ENCODE measurements around the gene MPPED2. TPM values are rescaled to one million over a fixed set of nuclear protein-coding genes. Genes with fewer than 3 reads are reported as not detected.

Gene MPPED2
- total RNA-seq, 4 donors from 2014 or later = 1.1 to 2.0 (median 1.9) TPM; not detected in 1

DNA sequence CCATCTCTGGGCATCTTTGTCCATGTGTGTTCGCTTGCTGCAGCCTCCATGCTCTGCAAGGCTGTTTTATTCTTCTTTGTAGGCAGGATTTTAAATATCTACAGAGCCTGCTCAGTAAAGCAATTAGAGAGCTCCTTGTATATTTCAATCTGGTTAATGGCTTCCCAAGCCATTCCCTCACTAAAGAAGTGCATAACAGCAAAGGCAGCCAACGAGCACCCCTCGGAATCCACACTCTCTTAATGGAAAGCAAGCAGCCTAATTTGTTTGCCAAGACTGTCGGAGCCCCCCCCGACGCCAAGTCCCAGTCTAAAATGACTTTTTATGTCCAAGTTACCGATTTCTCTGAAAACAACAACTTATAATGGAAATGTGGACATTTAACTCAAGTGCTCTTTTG, 139.6 kb downstream of the MPPED2 start:
- H3K4me1 ChIP-seq = no peaks in the 10 kb centered on the region
- TF ChIP-seq CTCF (IDR thresholded peaks at IDR 0.05) (no peak), EP300 (IDR thresholded peaks at IDR 0.05) (no peak), POLR2AphosphoS5 (IDR thresholded peaks at IDR 0.05) (no peak), POLR2A (IDR thresholded peaks at IDR 0.05) (no peak)
- no peaks in the 10 kb centered on the region for H3K27me3 ChIP-seq
- no peak overlapping the region for H3K4me3 ChIP-seq
- WGBS = 76% methylated on average over 7 of the region's 7 CpGs
- H3K27ac ChIP-seq = no peak overlapping the region
- no peaks in the 10 kb centered on the region for H3K36me3 ChIP-seq
- H3K9me3 ChIP-seq = no peaks in the 10 kb centered on the region
- DNase-seq (ENCODE audit: low spot score in 2 of 2) = no peak

DNA sequence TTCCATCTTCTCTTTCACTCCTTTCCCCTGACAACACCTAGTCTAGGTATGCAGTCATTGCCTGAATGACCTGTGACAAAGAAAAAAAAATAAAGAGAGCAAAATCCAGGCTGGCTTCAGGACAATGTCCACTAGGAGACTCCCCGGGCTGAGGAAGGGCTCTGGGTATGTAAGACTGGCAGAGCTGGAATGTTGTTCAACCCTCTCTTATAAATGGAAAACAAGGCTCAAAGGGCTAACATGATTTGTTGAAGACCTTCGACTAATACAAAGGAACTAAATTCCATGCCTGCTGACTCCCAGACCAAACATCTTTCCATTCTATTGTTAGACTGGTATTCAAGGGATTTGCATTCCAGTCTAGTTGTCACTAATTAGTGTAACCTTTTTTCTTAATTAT, 141.1 kb downstream of the MPPED2 start:
- Histone ChIP-seq H3K27me3 (no peaks in the 10 kb centered on the region), H3K4me1 (no peaks in the 10 kb centered on the region), H3K9me3 (no peaks in the 10 kb centered on the region), H3K27ac (no peak overlapping the region), H3K36me3 (no peaks in the 10 kb centered on the region), H3K4me3 (no peak overlapping the region)
- TF ChIP-seq POLR2A (IDR thresholded peaks at IDR 0.05) (no peak), EP300 (IDR thresholded peaks at IDR 0.05) (no peak), CTCF (IDR thresholded peaks at IDR 0.05) (no peak)
- DNase-seq (ENCODE audit: low spot score in 2 of 2) = no peak
- 79% methylated on average over 2 of the region's 2 CpGs for WGBS

GRCh38 chr11:30440510-30440909, 145.6 kb downstream of the MPPED2 start:
- no peaks in the 10 kb centered on the region for H3K9me3 ChIP-seq
- H3K27ac ChIP-seq = no peak overlapping the region
- no peak overlapping the region for H3K4me3 ChIP-seq
- no peaks in the 10 kb centered on the region for H3K27me3 ChIP-seq
- DNase-seq (ENCODE audit: low spot score in 2 of 2) = no peak
- H3K36me3 ChIP-seq = no peaks in the 10 kb centered on the region
- H3K4me1 ChIP-seq = no peaks in the 10 kb centered on the region
- 84% methylated on average over 4 of the region's 4 CpGs for WGBS
- TF ChIP-seq EP300 (IDR thresholded peaks at IDR 0.05) (no peak), POLR2A (IDR thresholded peaks at IDR 0.05) (no peak), POLR2AphosphoS5 (IDR thresholded peaks at IDR 0.05) (no peak)

DNA sequence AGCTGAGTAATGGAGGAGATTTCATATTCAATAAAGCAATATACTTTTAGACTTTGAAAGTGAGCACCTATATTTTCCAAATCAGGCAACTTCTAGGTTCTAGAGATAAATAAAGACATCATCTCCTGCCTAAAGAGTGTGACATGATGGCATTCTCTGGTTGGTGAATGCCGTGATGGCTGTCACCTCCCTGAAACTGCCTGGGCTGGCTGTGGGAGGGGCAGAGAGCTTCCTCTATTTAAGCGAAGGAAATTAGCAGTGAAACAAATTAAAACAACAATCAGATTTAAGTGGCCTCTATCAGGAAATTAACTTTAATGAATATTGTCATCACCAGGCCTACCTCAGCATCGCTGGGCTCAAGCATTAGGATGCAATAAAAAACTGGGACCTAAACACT, 149.4 kb downstream of the MPPED2 start:
- H3K27me3 ChIP-seq = no peaks in the 10 kb centered on the region

DNA sequence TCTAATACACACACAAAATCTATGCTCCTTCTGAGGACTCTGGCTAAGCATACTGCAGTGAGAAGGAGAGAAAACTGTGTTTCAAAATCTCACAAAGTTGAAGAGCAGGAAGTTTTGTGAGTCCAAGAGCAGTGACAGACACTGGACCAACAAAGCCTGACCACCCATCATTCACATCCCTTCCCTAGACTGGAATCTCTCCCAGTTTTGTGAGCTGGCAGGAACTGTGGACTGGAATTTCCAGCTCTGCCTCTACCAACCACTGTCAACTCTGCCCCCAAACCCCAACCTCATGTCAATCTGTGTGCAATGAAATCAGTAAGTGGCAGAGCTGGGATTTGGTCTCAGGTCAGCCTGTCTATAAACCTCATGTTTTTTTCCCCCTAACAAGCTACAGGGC, 150.7 kb downstream of the MPPED2 start:
- Histone ChIP-seq H3K27ac (no peak overlapping the region), H3K4me1 (no peaks in the 10 kb centered on the region), H3K9me3 (no peaks in the 10 kb centered on the region), H3K36me3 (no peaks in the 10 kb centered on the region), H3K27me3 (no peaks in the 10 kb centered on the region), H3K4me3 (no peak overlapping the region)
- DNase-seq (ENCODE audit: low spot score in 2 of 2) = no peak
- TF ChIP-seq POLR2AphosphoS5 (IDR thresholded peaks at IDR 0.05) (no peak), EP300 (IDR thresholded peaks at IDR 0.05) (no peak), POLR2A (IDR thresholded peaks at IDR 0.05) (no peak), CTCF (IDR thresholded peaks at IDR 0.05) (no peak)

More for the DNA sequence above, 149.4 kb downstream of the MPPED2 start:
- WGBS = 76% methylated on average over 3 of the region's 3 CpGs
- no peak for DNase-seq (ENCODE audit: low spot score in 2 of 2)
- no peak overlapping the region for H3K27ac ChIP-seq
- TF ChIP-seq EP300 (IDR thresholded peaks at IDR 0.05) = no peak
- TF ChIP-seq CTCF (IDR thresholded peaks at IDR 0.05) = no peak
- no peak for TF ChIP-seq POLR2A (IDR thresholded peaks at IDR 0.05)
- no peak for TF ChIP-seq POLR2AphosphoS5 (IDR thresholded peaks at IDR 0.05)
- no peaks in the 10 kb centered on the region for H3K36me3 ChIP-seq
- H3K4me3 ChIP-seq = no peak overlapping the region
- no peaks in the 10 kb centered on the region for H3K4me1 ChIP-seq
- H3K9me3 ChIP-seq = no peaks in the 10 kb centered on the region

- DNase-seq (ENCODE audit: low spot score in 2 of 2) = no peak
- Histone ChIP-seq H3K9me3 (no peaks in the 10 kb centered on the region), H3K36me3 (no peaks in the 10 kb centered on the region), H3K27me3 (no peaks in the 10 kb centered on the region), H3K27ac (no peak overlapping the region), H3K4me3 (no peak overlapping the region), H3K4me1 (no peaks in the 10 kb centered on the region)
- 76% methylated on average over 3 of the region's 3 CpGs for WGBS
- TF ChIP-seq CTCF (IDR thresholded peaks at IDR 0.05) (no peak), EP300 (IDR thresholded peaks at IDR 0.05) (no peak), POLR2AphosphoS5 (IDR thresholded peaks at IDR 0.05) (no peak), POLR2A (IDR thresholded peaks at IDR 0.05) (no peak)
Measured at GRCh38 chr11:30434901-30435300, 151.3 kb downstream of the MPPED2 start.
